ENCODE data around the gene FRAT2.

DNA sequence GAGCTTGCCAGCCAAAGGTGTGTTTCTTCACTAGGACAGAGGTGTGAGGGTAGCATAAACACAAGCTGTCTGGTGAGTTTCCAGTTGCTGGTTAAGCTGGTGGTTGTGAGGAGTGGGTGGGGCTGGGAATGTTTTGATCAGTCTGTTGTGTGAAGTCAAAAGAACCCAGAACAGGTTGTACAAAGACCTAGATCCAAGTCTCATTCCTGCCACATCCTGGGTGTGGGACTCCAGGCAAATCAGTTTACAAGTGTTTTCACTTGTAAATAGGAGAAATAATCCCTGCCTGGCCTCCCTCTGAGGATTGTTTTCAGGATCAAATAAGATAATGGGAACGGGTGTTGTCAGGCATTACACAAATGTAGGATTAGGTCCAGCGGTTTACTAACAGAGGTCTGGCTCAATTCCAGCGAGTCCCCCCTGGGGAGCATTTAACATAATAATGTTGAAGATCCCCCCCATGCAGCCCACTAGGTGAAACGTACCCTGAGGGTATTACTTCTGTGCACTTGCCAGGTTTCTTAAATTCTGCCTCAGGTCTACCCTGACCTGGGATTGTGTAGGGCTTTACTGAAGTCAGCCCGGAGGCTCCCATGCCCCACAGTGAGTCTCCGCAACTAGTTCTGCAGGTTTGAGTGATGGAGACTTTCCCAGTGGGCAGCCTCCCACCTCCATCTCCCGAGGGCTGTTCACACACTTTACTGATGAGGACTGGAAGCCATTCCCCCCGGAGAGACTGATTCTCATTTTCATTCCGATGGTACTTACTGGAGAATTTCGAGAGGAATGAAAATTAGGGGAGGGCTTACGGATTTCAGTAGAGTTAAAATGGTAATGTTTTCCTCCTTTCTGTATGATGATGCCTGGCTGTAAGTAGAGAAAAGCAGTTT, 2.7 kb upstream of the FRAT2 start:
- TF ChIP-seq, protein P1, sequence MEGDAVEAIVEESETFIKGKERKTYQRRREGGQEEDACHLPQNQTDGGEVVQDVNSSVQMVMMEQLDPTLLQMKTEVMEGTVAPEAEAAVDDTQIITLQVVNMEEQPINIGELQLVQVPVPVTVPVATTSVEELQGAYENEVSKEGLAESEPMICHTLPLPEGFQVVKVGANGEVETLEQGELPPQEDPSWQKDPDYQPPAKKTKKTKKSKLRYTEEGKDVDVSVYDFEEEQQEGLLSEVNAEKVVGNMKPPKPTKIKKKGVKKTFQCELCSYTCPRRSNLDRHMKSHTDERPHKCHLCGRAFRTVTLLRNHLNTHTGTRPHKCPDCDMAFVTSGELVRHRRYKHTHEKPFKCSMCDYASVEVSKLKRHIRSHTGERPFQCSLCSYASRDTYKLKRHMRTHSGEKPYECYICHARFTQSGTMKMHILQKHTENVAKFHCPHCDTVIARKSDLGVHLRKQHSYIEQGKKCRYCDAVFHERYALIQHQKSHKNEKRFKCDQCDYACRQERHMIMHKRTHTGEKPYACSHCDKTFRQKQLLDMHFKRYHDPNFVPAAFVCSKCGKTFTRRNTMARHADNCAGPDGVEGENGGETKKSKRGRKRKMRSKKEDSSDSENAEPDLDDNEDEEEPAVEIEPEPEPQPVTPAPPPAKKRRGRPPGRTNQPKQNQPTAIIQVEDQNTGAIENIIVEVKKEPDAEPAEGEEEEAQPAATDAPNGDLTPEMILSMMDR (IDR thresholded peaks at IDR 0.05; ENCODE audit: insufficient read depth, low read depth, low read length): no peak
- no peak for TF ChIP-seq EZH2 (IDR thresholded peaks at IDR 0.05; ENCODE audit: insufficient read depth, low read length)
